Brain pericyte (primary cell): Measurements from ENCODE around the gene MUC3A.
"Not testable (repeated sequence)": the region's sequence is repeated elsewhere in the genome, so short reads cannot be mapped to it uniquely, and the experiment has no call there.

Experiments used
- DNase-seq: peaks from one replicate; pipeline ENCODE4 v3.0.0-alpha.2; 2012; ENCODE audit warnings: low read depth, low spot score

Gene MUC3A

GRCh38 chr7:100969066-100969615 is 19.8 kb downstream of the MUC3A start, which contains the start of gene MUC12:
MUC12 (plus strand) TSS chr7:100969565; CDS start chr7:100969623, 58 bp downstream.
- no peak for DNase-seq

DNA sequence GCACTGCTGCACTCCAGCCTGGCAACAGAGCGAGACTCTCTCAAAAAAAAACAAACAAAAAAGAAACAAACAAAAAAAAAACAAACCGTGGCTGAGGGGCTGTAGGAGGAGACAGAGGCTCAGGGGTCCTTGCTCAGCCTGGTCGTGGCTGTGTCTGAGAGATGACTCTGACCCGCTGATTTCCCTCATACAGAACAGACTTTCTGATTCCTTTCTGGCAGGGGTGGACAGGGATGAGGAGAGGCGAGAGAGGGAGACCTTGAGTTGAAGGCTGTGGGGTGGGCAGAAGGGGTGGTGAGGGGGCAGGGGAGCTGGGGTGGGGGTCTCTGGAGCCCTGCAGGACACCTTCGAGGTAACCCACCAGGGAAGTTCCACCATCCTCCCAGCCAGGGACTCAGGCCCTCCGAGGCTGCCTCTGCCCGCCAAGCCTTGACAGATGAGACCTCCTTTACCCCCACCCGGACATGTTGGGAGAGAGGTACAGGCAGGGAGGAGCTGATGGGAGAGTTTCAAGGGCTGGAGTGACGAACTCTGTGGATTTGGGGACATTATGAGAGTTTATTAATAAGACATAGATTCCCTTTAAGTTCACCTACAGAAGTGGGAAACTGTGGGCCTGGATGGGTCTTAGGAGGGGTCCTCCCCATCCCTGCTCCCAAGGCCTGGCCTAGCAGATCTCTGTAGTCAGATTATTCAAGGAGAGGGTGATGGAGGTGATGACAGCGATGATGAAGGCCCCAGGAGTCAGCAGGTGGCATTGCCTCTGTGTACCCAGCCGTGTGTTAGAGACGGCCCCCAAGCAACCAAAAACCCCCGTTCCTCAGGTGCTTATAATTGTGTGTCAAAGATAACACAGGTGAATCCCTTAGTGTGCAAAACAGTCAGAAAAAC is 22.0 kb downstream of the MUC3A start:
- DNase-seq: no peak

DNA sequence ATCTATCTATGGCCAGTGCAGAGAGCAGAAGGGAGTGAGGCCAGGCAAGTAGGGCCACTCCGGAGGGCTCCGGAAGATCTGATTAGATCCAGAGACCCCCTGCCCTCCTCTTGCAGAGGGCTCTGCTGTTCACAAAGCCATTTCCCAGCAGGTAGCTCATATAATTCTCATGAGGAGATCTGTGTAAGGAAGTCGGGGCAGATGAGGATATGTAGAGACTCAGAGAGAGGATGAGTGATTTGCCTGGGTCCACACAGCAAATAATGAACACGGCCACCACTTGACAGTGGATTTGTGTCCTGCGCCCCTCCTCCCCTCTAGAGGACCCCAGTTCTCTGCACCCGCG is 22.6 kb downstream of the MUC3A start:
- no peak for DNase-seq

DNA sequence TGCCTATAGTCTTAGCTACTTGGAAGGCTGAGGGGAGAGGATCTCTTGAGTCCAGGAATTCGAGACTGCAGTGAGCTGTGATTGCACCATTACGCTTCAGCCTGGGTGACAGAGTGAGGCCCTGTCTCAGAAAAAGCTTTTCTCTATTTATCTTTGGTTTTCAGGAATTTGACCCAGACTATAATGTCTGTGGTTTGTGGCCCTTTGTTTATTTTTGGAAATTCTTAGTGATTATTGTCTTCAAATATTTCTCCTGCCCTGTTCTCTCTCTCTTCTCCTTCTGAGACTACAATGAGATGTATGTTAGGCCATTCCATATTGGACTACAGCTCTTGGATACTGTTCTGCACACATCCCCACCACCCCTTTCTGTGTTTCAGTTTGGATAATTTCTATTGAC is 24.7 kb downstream of the MUC3A start:
- no peak for DNase-seq

DNA sequence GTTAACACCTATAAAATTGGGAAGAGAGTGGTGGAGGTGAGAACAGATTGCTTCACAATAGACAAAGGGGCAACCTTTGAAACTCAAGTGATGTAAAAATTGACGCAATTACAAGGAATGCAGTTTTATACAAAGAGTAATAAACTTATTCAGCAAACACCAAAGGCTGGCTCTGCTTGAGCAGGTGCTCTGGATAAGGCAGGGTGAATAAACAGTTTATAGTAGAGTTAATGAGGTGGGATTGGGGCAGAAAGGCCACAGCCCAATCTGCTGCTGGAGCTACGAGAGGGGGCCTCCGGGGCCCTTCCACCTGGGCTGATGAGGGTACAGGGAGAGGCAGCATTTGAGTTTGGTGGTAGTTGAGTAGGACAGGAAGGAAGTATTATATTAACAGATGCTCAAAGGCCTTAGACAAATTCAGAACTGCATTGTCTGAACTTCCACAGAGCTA is 26.1 kb downstream of the MUC3A start:
- no peak for DNase-seq

DNA sequence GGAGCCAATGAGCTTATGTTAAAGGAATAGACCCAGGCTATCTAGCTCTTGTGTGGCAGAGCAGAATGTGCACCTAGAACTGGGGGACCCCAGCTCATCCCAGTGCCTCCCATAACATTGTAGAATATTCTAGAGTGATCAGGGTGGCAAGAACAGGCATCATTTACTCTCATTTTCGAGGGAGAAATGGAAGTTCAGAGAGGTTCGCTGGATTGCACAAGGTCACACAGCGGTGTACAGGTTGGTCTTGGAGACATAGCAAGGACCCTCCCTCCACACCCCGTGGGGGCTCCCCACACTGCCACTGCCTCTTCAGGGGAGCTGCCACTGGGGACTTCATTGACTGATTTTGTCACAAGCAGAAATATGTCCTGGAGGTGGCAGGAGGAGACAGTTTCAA is 29.0 kb downstream of the MUC3A start:
- no peak for DNase-seq

DNA sequence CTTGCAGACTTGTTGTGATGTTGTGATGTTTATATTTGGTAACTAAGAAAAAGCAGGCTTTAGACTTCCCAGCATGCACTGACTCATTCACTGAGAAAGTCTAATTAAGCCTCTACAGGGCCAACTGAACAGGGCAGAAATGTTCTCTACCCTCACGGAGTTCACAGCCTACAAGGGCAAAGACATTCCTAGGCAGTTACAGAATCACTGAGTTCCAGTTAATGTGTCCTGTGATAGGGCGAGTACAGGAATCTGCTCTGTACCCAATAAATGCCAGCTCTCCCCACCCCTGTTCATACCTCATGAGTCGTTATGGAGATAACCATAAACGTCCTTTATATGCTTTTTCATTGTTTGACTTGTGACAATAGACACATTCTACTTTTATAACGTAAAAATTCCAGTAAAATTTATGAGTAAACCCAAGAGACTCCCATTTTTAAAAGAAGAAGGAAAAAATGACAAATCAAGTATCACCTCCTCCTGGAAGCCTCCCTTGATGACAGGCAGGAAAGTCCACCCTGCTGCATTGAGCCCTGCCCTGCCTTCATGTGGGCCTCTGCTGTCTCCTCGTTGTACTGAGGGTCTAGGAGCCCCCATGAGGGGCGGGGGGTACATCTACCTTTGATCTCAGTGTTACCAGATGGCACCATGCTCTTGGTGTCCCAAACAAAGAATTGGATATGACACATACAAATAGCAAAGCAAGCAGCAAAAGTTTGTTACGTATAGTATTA is 34.3 kb downstream of the MUC3A start:
- DNase-seq: no peak

DNA sequence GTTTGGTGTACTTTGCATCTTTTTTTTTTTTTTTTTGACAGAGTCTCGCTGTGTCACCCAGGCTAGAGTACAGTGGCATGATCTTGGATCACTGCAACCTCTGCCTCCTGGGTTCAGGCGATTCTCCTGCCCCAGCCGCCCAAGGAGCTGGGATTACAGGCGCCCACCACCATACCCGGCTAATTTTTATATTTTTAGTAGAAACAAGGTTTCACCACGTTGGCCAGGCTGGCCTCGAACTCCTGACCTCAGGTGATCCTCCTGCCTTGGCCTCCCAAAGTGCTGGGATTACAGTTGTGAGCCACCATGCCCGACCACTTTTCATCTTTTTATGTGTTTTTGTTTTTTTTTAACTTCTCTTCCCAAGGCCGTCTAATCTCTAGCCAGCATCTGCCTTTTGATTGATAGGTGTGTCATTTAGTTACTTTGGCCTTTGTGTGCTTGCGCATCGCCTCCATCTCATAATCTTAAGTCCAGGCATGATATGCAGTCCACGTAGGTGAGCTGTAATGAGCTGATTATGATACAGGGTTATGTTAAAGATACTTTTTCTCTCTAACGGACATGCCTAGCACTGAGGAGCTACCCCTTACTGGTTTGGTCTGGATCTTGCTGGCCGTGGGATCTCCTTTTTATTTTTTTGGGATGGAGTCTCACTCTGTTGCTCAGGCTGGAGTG is 35.0 kb downstream of the MUC3A start:
- DNase-seq: not testable (repeated sequence)

DNA sequence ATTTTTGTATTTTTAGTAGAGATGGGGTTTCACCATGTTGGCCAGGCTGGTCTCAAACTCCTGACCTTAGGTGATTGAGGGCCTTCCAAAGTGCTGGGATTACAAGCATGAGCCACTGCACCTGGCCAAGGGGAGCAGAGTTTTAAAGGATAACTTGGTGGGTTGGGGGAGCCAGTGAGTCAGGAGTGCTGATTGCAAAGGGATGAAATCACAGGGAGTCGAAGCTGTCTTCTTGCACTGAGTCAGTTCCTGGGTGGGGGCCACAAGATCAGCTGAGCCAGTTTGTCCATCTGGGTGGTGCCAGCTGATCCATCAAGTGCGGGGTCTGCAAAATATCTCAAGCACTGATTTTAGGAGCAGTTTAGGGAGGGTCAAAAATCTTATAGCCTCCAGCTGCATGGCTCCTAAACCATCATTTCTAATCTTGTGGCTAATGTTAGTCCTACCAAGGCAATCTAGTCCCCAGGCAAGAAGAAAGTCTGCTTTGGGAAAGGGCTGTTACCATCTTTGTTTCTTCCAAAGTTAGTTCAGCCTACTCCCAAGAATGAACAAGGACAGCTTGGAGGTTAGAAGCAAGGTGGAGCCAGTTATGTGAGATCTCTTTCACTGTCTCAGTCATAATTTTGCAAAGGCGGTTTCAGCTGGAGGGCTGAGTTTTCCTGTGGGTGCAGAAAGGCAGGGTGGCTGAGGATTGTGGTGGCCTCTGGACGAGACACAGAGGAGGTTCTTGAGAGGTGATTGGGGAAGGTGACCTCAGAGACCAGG is 35.9 kb downstream of the MUC3A start:
- not testable (repeated sequence) for DNase-seq

GRCh38 chr7:100991631-100992030 is 42.3 kb downstream of the MUC3A start:
- DNase-seq: no peak

DNA sequence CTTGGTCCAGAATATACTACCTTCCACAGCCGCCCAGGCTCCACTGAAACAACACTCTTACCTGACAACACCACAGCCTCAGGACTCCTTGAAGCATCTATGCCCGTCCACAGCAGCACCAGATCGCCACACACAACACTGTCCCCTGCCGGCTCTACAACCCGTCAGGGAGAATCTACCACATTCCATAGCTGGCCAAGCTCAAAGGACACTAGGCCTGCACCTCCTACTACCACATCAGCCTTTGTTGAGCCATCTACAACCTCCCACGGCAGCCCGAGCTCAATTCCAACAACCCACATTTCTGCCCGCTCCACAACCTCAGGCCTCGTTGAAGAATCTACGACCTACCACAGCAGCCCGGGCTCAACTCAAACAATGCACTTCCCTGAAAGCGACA is 42.9 kb downstream of the MUC3A start:
- DNase-seq: not testable (repeated sequence)

- not testable (repeated sequence) for DNase-seq
Observed at GRCh38 chr7:100994671-100995070, 45.3 kb downstream of the MUC3A start.

- DNase-seq: not testable (repeated sequence)
Observed at GRCh38 chr7:100998530-100998929, 49.2 kb downstream of the MUC3A start.

GRCh38 chr7:100999334-100999733 is 50.0 kb downstream of the MUC3A start:
- DNase-seq: not testable (repeated sequence)

DNA sequence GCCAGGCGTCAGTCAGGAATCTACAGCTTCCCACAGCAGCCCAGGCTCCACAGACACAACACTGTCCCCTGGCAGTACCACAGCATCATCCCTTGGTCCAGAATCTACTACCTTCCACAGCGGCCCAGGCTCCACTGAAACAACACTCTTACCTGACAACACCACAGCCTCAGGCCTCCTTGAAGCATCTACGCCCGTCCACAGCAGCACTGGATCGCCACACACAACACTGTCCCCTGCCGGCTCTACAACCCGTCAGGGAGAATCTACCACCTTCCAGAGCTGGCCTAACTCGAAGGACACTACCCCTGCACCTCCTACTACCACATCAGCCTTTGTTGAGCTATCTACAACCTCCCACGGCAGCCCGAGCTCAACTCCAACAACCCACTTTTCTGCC is 50.7 kb downstream of the MUC3A start:
- DNase-seq: not testable (repeated sequence)

DNA sequence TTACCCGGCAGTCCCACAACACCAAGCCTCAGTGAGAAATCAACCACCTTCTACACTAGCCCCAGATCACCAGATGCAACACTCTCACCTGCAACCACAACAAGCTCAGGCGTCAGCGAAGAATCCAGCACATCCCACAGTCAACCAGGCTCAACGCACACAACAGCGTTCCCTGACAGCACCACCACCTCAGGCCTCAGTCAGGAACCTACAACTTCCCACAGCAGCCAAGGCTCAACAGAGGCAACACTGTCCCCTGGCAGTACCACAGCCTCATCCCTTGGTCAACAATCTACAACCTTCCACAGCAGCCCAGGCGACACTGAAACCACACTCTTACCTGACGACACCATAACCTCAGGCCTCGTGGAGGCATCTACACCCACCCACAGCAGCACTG is 53.0 kb downstream of the MUC3A start:
- not testable (repeated sequence) for DNase-seq

DNA sequence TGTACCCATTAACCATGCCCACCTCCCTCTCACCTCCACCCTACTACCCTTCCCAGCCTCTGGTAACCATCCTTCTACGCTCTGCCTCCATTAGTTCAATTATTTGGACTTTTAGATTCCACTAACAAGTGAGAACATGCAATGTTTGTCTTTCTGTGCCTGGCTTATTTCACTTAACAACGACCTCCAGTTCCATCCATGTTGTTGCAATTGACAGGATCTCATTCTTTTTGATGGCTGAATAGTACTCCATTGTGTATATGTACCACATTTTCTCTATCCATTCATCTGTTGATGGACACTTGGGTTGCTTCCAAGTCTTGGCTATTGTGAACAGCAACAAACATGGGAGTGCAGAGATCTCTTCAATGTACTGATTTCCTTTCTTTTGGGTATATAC is 58.0 kb downstream of the MUC3A start:
- DNase-seq: not testable (repeated sequence)

DNA sequence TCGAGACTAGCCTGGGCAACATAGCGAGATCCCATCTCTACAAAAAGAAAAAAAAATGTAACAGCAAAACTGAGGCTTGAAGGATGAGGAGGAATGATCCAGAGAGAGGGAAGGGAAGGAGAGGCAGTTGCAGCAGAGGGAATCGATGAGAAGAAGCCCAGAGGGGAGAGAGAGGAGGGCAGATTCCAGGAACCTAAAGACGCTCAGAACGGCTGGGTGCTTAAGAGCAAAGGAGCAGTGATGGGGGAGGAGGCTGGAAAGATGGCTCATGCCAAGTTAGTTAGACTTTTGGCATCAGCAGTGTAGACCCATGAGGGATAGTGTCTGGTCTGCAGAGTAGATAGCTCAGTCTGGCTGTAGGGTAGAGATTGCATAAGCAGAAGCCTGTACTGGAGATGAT is 60.3 kb downstream of the MUC3A start:
- no peak for DNase-seq

GRCh38 chr7:101012931-101013330 is 63.6 kb downstream of the MUC3A start:
- DNase-seq: no peak

DNA sequence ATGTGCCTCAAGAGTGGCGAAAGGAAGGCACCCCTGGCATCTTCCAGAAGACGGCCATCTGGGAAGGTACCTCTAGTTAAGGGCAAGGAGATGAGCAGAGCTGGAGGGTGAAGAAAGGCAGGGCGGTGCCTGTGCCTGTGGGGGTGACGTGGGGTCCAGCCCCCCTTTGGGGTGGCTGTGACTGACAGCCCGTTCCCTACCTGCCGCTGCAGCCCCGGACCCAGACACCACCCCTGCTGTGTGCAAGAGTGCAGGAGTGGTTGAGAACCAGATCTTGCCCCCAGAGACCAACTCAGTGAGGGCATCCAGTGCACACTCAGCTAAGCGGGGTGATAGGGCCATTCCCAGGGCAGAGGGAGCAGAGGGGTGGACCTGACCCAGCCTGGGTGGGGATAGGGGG is 66.3 kb downstream of the MUC3A start:
- no peak for DNase-seq
